Measurements from ENCODE around the gene GRHL3.

Gene GRHL3

GRCh38 chr1:24344090-24344742 lies 25.1 kb downstream of the GRHL3 start:
- H3K27ac ChIP-seq (ENCODE audit: low read depth, low read length), result no peak overlapping the region
- H3K36me3 ChIP-seq (ENCODE audit: control insufficient read depth, insufficient read depth, low read length), result no peaks in the 10 kb centered on the region
- H3K9ac ChIP-seq (ENCODE audit: low read depth, low read length), result no peak overlapping the region
- peaks cover 25% of the 10 kb centered on the region for H3K4me1 ChIP-seq (ENCODE audit: control insufficient read depth, insufficient read depth, low read length)
- H3K9me3 ChIP-seq (ENCODE audit: control insufficient read depth, insufficient read depth, low read length), result no peaks in the 10 kb centered on the region
- H3K4me3 ChIP-seq (ENCODE audit: low read depth, low read length), result no peak overlapping the region
- no peaks in the 10 kb centered on the region for H3K27me3 ChIP-seq (ENCODE audit: control insufficient read depth, insufficient read depth, low read length)

- no peaks in the 10 kb centered on the region for H3K36me3 ChIP-seq (ENCODE audit: control insufficient read depth, insufficient read depth, low read length)
- no peak overlapping the region for H3K27ac ChIP-seq (ENCODE audit: low read depth, low read length)
- no peak overlapping the region for H3K4me3 ChIP-seq (ENCODE audit: low read depth, low read length)
- H3K27me3 ChIP-seq (ENCODE audit: control insufficient read depth, insufficient read depth, low read length), result no peaks in the 10 kb centered on the region
- no peak overlapping the region for H3K9ac ChIP-seq (ENCODE audit: low read depth, low read length)
- peaks cover 21% of the 10 kb centered on the region for H3K4me1 ChIP-seq (ENCODE audit: control insufficient read depth, insufficient read depth, low read length)
- no peaks in the 10 kb centered on the region for H3K9me3 ChIP-seq (ENCODE audit: control insufficient read depth, insufficient read depth, low read length)
Observed at GRCh38 chr1:24345334-24345733, 26.2 kb downstream of the GRHL3 start.

GRCh38 chr1:24347159-24347934 lies 28.2 kb downstream of the GRHL3 start:
- H3K27me3 ChIP-seq (ENCODE audit: control insufficient read depth, insufficient read depth, low read length), result no peaks in the 10 kb centered on the region
- no peak overlapping the region for H3K9ac ChIP-seq (ENCODE audit: low read depth, low read length)
- H3K9me3 ChIP-seq (ENCODE audit: control insufficient read depth, insufficient read depth, low read length), result no peaks in the 10 kb centered on the region
- no peak overlapping the region for H3K27ac ChIP-seq (ENCODE audit: low read depth, low read length)
- no peaks in the 10 kb centered on the region for H3K36me3 ChIP-seq (ENCODE audit: control insufficient read depth, insufficient read depth, low read length)
- H3K4me1 ChIP-seq (ENCODE audit: control insufficient read depth, insufficient read depth, low read length), result peaks cover 1% of the 10 kb centered on the region; the same call in 1 of the 2 replicates
- no peak overlapping the region for H3K4me3 ChIP-seq (ENCODE audit: low read depth, low read length)

GRCh38 chr1:24348196-24348595 lies 29.0 kb downstream of the GRHL3 start:
- Histone ChIP-seq H3K27ac (ENCODE audit: low read depth, low read length) (no peak overlapping the region), H3K4me3 (ENCODE audit: low read depth, low read length) (no peak overlapping the region), H3K36me3 (ENCODE audit: control insufficient read depth, insufficient read depth, low read length) (no peaks in the 10 kb centered on the region)

GRCh38 chr1:24349891-24350290 lies 30.7 kb downstream of the GRHL3 start:
- Histone ChIP-seq H3K27ac (ENCODE audit: low read depth, low read length) (no peak overlapping the region), H3K36me3 (ENCODE audit: control insufficient read depth, insufficient read depth, low read length) (no peaks in the 10 kb centered on the region), H3K27me3 (ENCODE audit: control insufficient read depth, insufficient read depth, low read length) (no peaks in the 10 kb centered on the region), H3K4me1 (ENCODE audit: control insufficient read depth, insufficient read depth, low read length) (no peaks in the 10 kb centered on the region), H3K9ac (ENCODE audit: low read depth, low read length) (no peak overlapping the region), H3K9me3 (ENCODE audit: control insufficient read depth, insufficient read depth, low read length) (no peaks in the 10 kb centered on the region), H3K4me3 (ENCODE audit: low read depth, low read length) (no peak overlapping the region)

More at GRCh38 chr1:24348196-24348595, 29.0 kb downstream of the GRHL3 start:
- Histone ChIP-seq H3K9ac (ENCODE audit: low read depth, low read length) (no peak overlapping the region), H3K4me1 (ENCODE audit: control insufficient read depth, insufficient read depth, low read length) (no peaks in the 10 kb centered on the region), H3K27me3 (ENCODE audit: control insufficient read depth, insufficient read depth, low read length) (no peaks in the 10 kb centered on the region), H3K9me3 (ENCODE audit: control insufficient read depth, insufficient read depth, low read length) (no peaks in the 10 kb centered on the region)

- no peak overlapping the region for H3K9ac ChIP-seq (ENCODE audit: low read depth, low read length)
- no peaks in the 10 kb centered on the region for H3K9me3 ChIP-seq (ENCODE audit: control insufficient read depth, insufficient read depth, low read length)
- no peak overlapping the region for H3K4me3 ChIP-seq (ENCODE audit: low read depth, low read length)
- no peak overlapping the region for H3K27ac ChIP-seq (ENCODE audit: low read depth, low read length)
- no peaks in the 10 kb centered on the region for H3K36me3 ChIP-seq (ENCODE audit: control insufficient read depth, insufficient read depth, low read length)
- no peaks in the 10 kb centered on the region for H3K27me3 ChIP-seq (ENCODE audit: control insufficient read depth, insufficient read depth, low read length)
- no peaks in the 10 kb centered on the region for H3K4me1 ChIP-seq (ENCODE audit: control insufficient read depth, insufficient read depth, low read length)
Observed at GRCh38 chr1:24351247-24351646, 32.1 kb downstream of the GRHL3 start.

- Histone ChIP-seq H3K9ac (ENCODE audit: low read depth, low read length) (no peak overlapping the region), H3K4me1 (ENCODE audit: control insufficient read depth, insufficient read depth, low read length) (no peaks in the 10 kb centered on the region), H3K36me3 (ENCODE audit: control insufficient read depth, insufficient read depth, low read length) (no peaks in the 10 kb centered on the region), H3K27me3 (ENCODE audit: control insufficient read depth, insufficient read depth, low read length) (no peaks in the 10 kb centered on the region), H3K4me3 (ENCODE audit: low read depth, low read length) (no peak overlapping the region), H3K27ac (ENCODE audit: low read depth, low read length) (no peak overlapping the region), H3K9me3 (ENCODE audit: control insufficient read depth, insufficient read depth, low read length) (no peaks in the 10 kb centered on the region)
Observed at GRCh38 chr1:24351918-24352627, 32.9 kb downstream of the GRHL3 start.

GRCh38 chr1:24353292-24353891 lies 34.2 kb downstream of the GRHL3 start:
- Histone ChIP-seq H3K4me1 (ENCODE audit: control insufficient read depth, insufficient read depth, low read length) (no peaks in the 10 kb centered on the region), H3K27ac (ENCODE audit: low read depth, low read length) (no peak overlapping the region), H3K9ac (ENCODE audit: low read depth, low read length) (no peak overlapping the region), H3K36me3 (ENCODE audit: control insufficient read depth, insufficient read depth, low read length) (peaks cover 4% of the 10 kb centered on the region; the same call in 1 of the 2 replicates), H3K27me3 (ENCODE audit: control insufficient read depth, insufficient read depth, low read length) (no peaks in the 10 kb centered on the region), H3K4me3 (ENCODE audit: low read depth, low read length) (no peak overlapping the region), H3K9me3 (ENCODE audit: control insufficient read depth, insufficient read depth, low read length) (no peaks in the 10 kb centered on the region)

- H3K4me1 ChIP-seq (ENCODE audit: control insufficient read depth, insufficient read depth, low read length), result no peaks in the 10 kb centered on the region
- no peaks in the 10 kb centered on the region for H3K27me3 ChIP-seq (ENCODE audit: control insufficient read depth, insufficient read depth, low read length)
- H3K9me3 ChIP-seq (ENCODE audit: control insufficient read depth, insufficient read depth, low read length), result no peaks in the 10 kb centered on the region
- no peak overlapping the region for H3K4me3 ChIP-seq (ENCODE audit: low read depth, low read length)
- no peak overlapping the region for H3K27ac ChIP-seq (ENCODE audit: low read depth, low read length)
- peaks cover 4% of the 10 kb centered on the region; the same call in 1 of the 2 replicates for H3K36me3 ChIP-seq (ENCODE audit: control insufficient read depth, insufficient read depth, low read length)
- H3K9ac ChIP-seq (ENCODE audit: low read depth, low read length), result no peak overlapping the region
Observed at GRCh38 chr1:24355466-24355865, 36.3 kb downstream of the GRHL3 start.

GRCh38 chr1:24357038-24357437 lies 37.9 kb downstream of the GRHL3 start:
- no peaks in the 10 kb centered on the region for H3K27me3 ChIP-seq (ENCODE audit: control insufficient read depth, insufficient read depth, low read length)
- H3K36me3 ChIP-seq (ENCODE audit: control insufficient read depth, insufficient read depth, low read length), result peaks cover 4% of the 10 kb centered on the region; the same call in 1 of the 2 replicates
- H3K9ac ChIP-seq (ENCODE audit: low read depth, low read length), result no peak overlapping the region
- no peaks in the 10 kb centered on the region for H3K9me3 ChIP-seq (ENCODE audit: control insufficient read depth, insufficient read depth, low read length)
- no peak overlapping the region for H3K4me3 ChIP-seq (ENCODE audit: low read depth, low read length)
- no peak overlapping the region for H3K27ac ChIP-seq (ENCODE audit: low read depth, low read length)
- H3K4me1 ChIP-seq (ENCODE audit: control insufficient read depth, insufficient read depth, low read length), result no peaks in the 10 kb centered on the region

Measured in HUES48 (cell line).